ENCODE results near the gene SCART1.
"Not testable (repeated sequence)": the region's sequence is repeated elsewhere in the genome, so short reads cannot be mapped to it uniquely, and the experiment has no call there.

SCART1 gene

GRCh38 chr10:133516057-133516456 lies 62.3 kb downstream of the SCART1 start:
- DNase-seq (ENCODE audit: low spot score) = no peak

- DNase-seq (ENCODE audit: low spot score) = not testable (repeated sequence)
Measured at GRCh38 chr10:133518517-133518916, 64.8 kb downstream of the SCART1 start.
